GM21717 (cell line): ENCODE measurements around the gene ILF2.
"Not testable (repeated sequence)": the region's sequence is repeated elsewhere in the genome, so short reads cannot be mapped to it uniquely, and the experiment has no call there.

Source experiments
- ATAC-seq: cut with Tn5 transposase; IDR thresholded peaks from one replicate; pipeline ENCODE4 v1.9.1; 2021; ENCODE audit warnings: mild to moderate bottlenecking, moderate library complexity; ENCODE audit not compliant: unreplicated experiment

ILF2 gene

GRCh38 chr1:153679337-153680119, 8.7 kb upstream of the ILF2 start:
- no peak for ATAC-seq

- ATAC-seq, result no peak
Observed at GRCh38 chr1:153678519-153679336, 7.9 kb upstream of the ILF2 start, which contains the start of gene NPR1. TSS of gene NPR1 (plus strand) at chr1:153678688. CDS start at chr1:153679109, 421 bp downstream.

- ATAC-seq, result no peak
Observed at GRCh38 chr1:153677718-153678518, 7.1 kb upstream of the ILF2 start.

- no peak for ATAC-seq
Observed at GRCh38 chr1:153673511-153673910, 2.7 kb upstream of the ILF2 start.

- peak; percentile 12 for ATAC-seq
Observed at GRCh38 chr1:153671628-153672353, 998 bp upstream of the ILF2 start.

- ATAC-seq, result peak; percentile 4
Observed at GRCh38 chr1:153670257-153670858, 435 bp downstream of the ILF2 start.

- no peak for ATAC-seq
Observed at GRCh38 chr1:153669606-153670005, 1.2 kb downstream of the ILF2 start.

- not testable (repeated sequence) for ATAC-seq
Observed at GRCh38 chr1:153668672-153669071, 2.1 kb downstream of the ILF2 start.

- no peak for ATAC-seq
Observed at GRCh38 chr1:153667439-153667838, 3.4 kb downstream of the ILF2 start.

GRCh38 chr1:153663211-153663610, 7.6 kb downstream of the ILF2 start:
- ATAC-seq, result no peak

- ATAC-seq, result no peak
Observed at GRCh38 chr1:153662269-153662668, 8.5 kb downstream of the ILF2 start.

- ATAC-seq, result no peak
Observed at GRCh38 chr1:153661111-153661708, 9.6 kb downstream of the ILF2 start.

- ATAC-seq, result no peak
Observed at GRCh38 chr1:153659656-153660055, 11.1 kb downstream of the ILF2 start.

GRCh38 chr1:153659175-153659534, 11.6 kb downstream of the ILF2 start:
- ATAC-seq, result no peak

GRCh38 chr1:153658400-153659174, 12.2 kb downstream of the ILF2 start, which contains the start of gene SNAPIN:
TSS of gene SNAPIN (plus strand) at chr1:153658703. CDS start at chr1:153658744, 41 bp downstream.
- ATAC-seq, result peak; percentile 88

GRCh38 chr1:153655333-153655732, 15.5 kb downstream of the ILF2 start:
- ATAC-seq, result no peak

GRCh38 chr1:153652805-153653500, 17.8 kb downstream of the ILF2 start:
- ATAC-seq, result no peak

GRCh38 chr1:153651771-153652170, 19.0 kb downstream of the ILF2 start:
- no peak for ATAC-seq
